HG02763 (cell line): ENCODE results near the gene ZC3H12A.

Experiments used
- ATAC-seq: cut with Tn5 transposase; IDR thresholded peaks from one replicate; pipeline ENCODE4 v1.9.1; 2021; ENCODE audit warnings: mild to moderate bottlenecking, moderate library complexity; ENCODE audit not compliant: unreplicated experiment

Gene ZC3H12A

DNA sequence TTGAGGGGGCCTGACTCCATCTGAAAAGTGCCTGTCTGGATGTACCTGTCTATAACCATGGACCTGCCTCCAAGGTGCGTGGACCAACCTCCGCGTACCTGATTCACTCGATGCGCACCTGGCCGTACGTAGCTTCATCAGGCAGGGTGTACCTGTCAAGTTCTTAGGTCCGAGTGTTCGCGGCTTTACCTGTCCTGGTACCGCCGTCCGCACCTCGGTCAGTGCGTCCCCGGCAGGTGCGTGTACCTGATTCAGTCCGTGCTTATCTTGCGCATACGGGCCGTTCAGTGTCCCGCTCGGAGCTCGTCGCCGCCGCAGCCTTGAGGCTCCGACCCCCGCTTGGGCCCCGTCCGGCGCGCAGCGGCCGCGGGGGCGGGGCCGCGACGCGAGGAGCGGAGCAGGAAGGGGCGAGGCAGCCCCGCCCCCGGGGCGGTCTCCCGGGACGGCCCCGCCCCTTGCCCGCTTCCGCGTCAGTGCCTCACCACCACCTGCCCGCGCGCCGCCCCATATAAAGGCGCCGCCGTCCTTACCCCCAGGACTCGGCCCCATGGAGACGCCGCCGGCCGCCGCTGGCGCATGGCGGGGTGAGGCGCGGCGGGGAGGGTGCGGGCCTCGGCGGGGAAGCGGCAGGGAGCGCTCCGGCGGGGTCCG is at the start of gene ZC3H12A:
Gene ZC3H12A (plus strand): TSS at position 535 of the 651 bp plus-strand sequence. CDS start 917 bp downstream, outside the sequence.
- peak; percentile 66 for ATAC-seq

DNA sequence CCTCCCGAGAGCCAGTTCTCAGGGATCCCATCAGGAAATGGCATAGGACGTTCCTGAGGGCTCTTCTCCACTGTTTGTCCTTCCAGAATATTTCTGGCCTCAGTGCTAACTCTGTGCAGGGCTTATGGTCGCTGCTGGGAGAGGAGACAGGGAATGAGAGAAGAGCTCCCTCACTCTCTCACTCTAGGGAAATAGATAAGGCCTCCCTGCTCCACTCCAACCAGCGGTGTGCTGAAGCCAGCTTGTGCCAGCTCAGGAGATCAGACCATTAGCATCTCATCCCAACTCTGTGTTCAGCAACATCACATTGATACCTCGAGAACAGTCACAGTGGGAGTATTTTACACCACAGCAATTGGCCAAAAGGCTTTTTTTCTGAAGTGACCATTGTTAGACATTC is 49.2 kb upstream of the ZC3H12A start:
- no peak for ATAC-seq

DNA sequence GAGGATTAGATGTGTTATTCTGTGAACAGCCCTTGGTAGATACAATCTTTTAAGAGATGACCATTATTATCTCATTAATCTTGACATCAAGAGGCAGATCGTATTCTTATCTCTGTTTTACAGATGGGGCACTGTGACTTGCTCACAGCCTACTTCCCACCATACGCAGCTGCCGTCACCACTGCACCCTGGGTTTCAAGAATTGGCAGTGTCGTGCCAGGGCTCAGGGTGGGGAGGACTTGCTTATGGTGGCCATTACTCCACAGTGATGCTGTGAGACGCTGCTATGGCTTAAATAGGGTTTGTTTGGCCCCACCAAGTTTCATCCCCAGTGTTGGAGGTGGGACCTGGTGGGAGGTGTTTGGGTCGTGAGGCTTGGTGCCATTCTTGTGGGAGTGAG is 45.4 kb upstream of the ZC3H12A start:
- ATAC-seq = no peak

DNA sequence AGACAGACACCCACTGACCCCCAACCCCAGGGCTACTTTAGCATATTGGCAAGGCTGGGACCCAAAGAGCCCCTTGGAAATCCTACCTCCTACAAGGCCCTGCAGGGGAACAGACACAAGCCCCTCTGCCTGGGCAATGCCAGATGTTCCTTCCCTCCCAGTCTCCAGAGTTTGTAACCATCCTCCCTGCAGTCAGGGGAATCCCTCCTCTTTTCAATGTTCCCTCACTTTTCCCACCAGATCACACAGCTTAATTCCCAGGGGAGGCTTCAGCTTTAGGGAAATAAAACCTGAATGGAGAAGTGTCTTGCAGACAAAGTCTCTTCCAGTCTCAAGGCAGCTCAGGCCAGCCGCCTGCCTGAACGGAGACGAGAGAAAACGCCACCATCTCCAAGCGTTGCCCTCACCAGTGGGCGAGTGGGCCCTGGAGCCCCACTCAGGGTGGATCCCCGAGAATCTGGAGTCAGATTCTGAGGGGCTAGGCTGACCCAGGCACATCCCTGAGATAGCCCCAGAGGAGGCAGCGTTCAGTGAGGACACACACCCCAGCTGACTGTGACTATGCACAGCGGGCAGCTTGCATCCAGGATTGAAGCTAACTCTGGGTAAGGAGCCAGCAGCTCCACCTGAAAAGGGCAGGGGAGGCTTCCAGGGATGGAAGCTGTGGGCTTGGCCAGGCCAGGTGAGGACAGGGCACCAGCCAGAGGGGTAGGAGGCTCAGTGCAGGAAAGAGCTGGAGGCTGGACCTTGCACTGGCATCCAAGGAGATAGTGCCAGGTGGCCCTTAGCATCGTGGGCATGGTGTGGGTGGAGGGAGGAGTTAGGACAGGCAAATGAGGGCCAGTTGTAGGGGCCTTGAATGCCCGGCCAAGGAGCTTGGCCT is 44.0 kb upstream of the ZC3H12A start:
- ATAC-seq = no peak

DNA sequence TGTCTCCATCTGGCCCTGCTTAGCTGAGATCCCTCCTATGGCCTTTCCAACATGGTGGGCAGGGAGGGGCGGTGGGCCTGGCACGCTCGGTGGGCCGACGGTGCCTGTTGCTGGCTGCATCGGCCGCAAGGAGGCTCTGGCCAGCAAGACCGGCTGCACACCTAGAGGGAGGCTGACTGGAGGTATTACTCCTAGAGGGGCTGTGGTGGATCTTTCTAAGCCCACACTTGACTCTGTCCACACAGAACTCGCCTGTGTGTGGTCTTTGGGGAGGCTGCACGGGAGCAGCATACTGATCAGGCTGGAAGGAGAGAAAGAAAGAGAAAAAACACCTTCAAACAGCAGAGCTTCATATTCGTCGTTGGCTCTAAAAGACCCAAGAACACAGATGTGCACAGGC is 41.7 kb upstream of the ZC3H12A start:
- ATAC-seq = no peak

DNA sequence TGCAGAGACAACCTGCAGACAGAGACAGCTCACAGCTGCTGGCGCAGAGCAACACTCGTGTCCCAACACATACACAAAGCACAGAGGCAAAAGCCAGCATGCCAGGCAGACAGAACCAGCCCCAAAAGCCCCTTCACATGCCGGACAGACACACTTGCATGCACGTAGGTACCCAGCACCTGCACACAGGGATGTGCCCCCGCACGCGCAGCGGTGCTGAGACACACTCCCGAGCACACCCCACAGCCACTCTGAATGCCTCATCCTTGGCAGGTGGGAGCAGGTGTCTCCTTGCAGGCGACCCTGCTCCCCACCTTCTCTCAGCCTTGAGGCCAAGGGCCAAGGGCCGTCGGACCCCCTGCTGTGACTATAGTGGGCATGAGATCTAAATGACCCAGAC is 41.2 kb upstream of the ZC3H12A start:
- no peak for ATAC-seq

DNA sequence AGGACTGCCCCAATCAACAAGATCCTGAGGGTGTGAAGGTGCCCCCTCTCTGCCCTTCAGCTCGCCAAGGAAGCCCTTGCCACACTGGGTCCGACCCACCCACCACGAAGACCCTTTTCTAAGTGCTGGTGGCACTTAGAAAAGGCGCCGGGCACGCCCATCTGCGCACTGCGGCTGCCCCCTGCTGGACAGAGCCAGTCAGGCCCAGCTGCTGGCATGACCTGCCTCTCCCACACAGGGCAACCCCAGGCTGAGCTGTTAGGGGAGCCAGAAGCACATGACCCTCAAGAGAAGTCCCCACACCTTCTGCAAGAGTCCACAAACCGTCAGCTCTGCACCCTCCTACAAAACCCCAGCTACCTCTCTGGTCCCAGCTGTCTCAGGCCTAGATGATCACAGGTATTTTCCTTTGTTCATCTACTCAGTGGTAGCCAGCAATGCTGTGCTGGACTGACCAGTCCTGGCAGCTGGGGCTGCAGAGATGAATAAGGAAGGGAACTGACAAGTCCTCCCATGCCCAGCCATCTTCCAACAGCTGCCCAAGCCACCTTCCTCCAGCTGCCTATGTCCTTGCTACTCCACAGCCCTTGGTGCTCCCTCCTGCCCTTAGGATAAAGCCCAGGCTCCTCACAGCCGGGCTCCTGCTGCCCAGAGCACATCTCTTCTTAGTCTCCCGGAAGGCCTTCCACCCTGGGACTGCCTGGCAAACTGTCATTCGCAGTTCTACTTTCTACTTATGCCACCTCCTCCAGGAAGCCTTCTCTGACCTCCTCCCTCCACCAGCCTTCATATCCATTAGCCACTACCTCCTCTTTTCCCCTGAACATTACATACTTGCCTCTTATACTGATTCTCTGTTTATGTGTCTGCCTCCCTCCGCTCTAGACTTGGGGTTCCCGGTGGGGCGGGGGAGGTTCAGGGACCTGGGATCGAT is 39.8 kb upstream of the ZC3H12A start:
- no peak for ATAC-seq

DNA sequence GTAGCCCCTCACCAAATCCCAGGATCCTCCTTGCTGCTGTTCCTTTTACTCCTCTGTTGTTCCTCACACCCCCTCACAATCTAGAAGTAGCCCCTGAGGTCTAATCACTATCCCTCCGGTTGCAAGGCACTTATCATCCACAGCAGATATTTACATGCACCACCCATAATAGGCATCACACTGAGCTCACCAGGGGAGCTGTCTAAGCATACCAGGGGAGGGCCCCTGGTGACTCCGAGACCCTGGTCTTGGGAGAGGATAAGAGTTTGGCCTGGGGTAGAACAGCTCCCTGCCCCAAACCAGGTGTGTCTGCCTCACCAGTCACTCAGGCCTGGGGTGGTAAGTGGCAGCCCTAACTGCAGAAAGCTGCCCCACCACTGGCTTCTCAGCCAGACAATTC is 37.3 kb upstream of the ZC3H12A start:
- no peak for ATAC-seq

DNA sequence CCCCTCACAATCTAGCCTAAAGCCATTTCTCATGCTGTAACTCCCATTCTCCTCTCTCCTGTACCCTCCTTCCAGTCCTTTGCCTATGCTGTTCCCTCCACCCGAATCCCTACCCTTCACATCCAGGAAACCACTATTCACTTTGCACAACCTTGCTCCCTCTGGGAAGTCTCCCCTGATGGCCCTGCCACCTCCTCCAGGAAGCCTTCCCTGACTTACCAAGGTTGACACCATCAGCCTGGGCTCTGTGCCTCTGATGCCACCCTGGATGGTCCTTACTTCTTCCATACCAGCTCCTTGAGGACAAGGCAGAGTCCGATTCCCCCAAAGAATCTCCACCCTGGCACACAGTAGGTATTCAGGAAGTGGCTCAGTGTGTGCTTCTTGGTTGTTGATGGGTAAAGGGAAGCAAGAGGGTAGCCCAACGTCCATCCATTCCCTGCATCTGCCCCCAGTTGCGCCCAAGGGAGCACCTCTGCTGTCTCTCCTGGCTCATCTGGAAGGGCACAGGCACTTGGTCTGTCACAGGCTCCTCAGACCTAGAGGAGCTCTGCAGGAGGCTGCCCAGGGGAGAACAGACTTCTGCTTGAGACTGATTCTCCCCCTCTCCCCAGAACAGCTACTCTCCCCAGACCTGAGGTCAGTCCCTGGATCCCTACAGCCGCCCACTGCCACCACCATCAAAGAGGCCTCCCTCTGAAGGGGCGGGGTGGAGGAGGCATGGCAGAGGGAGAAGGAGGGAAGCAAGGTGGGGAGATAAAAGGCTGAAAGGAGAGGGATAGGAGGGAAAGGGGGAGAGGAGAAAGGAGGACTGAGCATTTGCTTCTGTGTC is 36.1 kb upstream of the ZC3H12A start:
- ATAC-seq = no peak

DNA sequence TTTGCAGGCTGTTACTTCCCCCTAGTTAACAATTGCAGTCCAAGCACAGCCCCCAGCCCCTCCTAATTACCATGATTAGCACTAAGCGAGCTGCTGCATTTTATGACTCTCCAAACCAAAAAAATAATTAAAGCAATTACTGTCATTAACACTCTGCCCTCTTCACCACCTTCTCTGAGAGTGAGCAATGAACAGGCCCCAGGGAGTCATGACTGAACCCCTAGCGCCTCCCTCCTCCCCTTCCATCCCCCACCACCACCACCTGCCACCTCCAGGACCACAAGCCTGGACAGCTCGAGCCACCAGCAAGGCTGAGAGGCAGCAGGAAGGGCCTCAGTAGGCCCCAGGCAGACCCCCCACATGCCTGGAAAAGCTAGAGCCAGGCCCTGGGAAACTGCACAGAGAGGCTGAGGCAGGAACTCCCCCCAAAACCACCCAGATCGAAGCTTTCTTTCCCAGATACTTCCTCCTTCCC is 35.5 kb upstream of the ZC3H12A start:
- no peak for ATAC-seq

DNA sequence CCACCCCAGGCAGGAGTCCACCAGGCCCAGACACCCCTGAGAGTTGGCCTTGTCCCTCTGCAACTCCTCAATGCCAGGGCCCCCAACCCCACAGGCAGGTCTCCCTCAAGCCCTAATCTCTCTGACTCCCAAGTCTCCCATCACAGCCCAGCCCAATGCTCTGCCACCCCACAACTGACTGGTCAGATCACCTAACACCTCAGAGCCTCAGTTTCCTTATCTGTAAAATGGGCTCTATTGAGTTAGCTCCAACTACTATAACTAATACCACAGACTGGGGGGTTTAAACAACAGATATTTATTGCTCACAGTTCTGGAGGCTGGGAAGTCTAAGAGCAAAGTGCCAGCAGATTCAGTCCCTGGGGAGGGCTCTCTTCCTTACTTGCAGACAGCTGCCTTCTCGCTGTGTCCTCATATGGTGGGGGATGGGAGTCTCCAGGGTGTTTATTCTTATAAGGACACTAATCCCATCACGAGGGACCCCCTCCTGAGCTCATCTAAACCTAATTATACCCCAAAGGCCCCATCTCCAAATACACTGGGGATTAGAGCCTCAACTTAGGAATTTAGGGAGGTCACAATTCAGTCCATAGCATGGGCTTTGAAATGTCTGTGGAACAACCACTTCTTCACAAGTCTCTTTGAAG is 34.9 kb upstream of the ZC3H12A start:
- ATAC-seq = no peak

DNA sequence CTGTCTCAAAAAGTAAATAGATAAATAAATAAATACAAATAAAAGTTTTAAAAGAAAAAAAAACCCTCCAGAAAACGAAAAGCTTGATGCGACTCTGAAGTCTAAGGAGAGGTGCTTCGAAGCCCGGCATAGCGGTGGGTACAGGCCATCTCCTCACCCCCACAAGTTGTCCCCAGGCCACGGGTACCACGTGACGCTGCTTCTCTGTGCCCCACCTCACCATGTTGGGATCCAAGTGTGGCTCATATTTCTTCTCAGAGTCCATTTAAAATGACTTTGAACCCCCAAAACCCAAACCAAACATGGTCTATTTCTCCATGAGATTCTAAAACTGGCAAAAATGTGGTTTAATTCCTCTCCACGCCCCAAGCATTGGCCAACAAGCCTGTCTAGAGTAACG is 32.9 kb upstream of the ZC3H12A start:
- no peak for ATAC-seq

DNA sequence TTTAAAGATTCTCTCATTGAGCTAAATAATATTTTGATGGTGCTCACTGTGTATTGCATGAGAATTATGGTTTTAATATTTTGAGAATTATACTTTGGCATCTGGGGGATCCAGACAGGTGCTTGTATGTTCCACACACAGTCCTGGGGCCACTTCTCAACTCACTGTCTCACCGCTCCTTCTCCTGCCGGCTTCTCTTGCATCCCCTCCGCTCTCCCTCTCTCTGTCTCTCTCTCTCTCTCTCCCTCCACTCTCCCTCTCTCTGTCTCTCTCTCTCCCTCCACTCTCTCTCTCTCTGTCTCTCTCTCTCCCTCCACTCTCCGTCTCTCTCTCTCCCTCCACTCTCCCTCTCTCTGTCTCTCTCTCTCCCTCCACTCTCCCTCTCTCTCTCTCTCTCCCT is 32.2 kb upstream of the ZC3H12A start:
- no peak for ATAC-seq

DNA sequence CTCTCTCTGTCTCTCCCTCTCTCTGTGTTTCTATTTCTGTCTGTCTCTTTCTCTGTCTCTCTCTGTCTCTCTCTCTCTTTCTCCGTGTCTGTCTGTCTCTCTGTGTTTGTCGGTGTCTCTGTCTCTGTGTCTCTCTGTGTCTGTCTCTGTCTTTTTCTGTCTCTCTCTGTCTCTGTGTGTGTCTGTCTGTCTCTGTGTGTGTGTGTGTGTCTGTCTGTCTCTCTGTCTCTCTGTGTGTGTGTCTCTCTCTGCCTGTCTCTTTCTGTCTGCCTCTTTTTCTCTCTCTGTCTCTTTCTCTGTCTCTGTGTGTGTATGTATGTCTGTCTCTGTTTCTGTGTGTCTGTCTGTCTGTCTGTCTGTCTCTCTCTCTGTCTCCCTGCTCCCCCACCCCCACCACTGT is 31.7 kb upstream of the ZC3H12A start:
- no peak for ATAC-seq

DNA sequence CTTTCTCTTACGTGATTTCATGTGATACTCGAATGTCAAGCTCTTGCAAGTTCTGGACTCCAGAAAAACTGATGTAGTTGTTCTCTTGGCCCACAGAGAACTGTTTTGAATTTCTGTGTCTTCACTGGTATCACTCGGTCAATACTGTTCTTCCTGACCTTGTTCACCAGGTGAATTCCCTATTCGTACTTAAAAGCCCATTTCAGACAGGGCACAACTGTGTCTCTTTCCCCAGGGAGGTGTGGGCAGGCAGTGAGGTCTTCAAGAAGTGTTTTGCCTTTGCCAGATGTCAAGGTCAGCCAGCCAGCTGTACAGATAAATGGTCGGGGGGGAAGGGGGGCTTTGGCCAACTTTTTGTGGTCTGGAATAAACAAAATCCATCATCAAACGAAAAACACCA is 27.5 kb upstream of the ZC3H12A start:
- no peak for ATAC-seq

DNA sequence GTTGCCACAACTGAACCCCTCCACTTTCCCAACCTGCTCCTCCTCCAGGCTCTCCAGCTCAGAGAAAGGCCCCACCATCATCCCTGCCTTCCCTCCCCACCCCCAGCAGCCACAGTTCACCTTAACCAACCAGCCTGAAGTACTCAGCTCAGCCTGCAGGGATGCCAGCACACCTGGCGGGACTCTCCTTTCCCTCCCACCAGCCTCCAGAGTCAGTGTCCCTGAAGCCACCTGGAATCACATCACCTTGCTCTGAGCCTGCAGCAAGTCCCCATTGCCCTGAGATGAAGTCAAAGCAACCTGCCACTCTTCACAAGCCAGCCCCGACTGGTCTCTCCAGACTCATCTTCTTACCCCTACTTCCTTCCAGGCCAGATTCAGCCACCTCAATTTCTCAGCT is 26.2 kb upstream of the ZC3H12A start:
- ATAC-seq = no peak

DNA sequence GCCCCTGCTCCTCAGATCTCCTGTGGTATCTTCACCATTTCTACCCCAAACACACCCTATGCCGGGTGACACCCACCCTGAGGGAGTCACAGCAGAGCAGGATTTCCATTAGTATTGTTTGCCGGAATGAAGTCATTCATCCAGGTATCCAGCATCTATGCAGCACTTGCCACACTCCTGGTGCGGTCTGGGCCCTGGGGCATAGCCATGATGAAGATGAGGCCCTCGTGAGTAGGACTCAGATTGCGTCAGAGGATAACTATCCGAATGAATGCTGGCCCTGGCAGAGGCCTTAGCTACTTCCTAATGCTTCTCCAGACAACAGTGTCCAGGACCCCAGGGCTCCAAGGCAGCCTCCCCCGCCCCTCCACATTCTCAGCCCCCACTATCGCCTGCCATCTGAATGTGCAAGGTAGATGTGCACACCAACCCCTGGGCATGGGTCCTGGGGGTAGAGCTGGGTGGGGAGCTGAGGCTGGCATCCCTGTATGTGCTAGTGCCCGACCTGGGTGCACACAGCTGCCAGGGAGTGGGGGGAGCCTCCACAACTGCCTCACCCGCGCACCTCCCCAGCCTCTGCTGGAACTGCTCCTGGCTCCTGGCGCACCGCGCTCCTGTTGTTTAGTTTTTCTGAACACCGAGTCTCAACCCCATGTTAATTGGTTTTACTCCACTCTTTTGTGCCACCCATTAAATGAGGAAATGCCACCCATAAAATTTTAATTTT is 25.5 kb upstream of the ZC3H12A start:
- no peak for ATAC-seq

DNA sequence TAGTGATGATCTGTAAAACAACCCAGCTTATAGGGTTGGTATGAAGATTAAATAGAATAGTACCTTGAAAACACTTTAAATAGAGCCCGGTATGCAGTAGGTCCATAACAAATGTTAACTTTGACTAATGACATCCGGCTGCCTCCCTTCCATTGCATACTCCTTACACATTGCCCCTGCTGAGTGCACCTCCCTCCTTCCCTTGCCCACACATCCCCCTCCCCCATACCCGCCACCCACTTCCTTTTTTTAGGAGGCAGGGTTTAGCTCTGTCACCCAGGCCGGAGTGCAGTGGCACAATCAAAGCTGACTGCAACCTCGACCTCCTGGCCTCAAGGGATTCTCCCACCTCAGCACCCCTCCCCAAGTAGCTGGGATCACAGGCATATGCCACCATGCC is 24.4 kb upstream of the ZC3H12A start:
- no peak for ATAC-seq

DNA sequence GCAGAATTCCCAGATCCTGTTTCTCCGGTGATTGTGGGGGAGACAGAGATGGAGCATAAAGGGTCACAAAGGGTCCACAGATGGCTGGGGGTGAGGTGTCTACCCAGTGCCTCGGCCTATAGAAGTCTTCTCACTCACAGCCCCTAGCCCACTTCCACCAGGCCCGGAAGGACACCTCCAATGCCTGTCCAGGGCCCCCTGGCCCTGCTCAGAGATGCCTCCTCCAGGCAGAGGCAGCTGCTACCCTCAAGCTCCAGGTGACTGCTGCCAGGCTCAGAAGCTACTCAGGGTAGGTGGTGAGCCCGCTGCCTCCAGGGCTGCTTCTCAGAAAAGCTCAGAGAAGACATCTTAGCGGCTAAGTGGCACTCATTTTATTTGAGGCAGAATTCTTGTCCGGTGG is 22.0 kb upstream of the ZC3H12A start:
- ATAC-seq = no peak
